Measurements from ENCODE around the gene ARMC9. TPM values are rescaled to one million over a fixed set of nuclear protein-coding genes. Genes with fewer than 3 reads are reported as not detected.
A peak's percentile ranks its signal among the peaks of the same experiment; 100 is the strongest.
"Not testable (repeated sequence)": the region's sequence is repeated elsewhere in the genome, so short reads cannot be mapped to it uniquely, and the experiment has no call there.

ARMC9 gene
- polyA plus RNA-seq, 3 donors from 2014 or later, result 0.94 to 1.1 TPM; not detected in 1

GRCh38 chr2:231187736-231188505 is 10.5 kb upstream of the ARMC9 start:
- no peaks in the 10 kb centered on the region for H3K36me3 Mint-ChIP-seq
- H3K27ac Mint-ChIP-seq, result no peak overlapping the region
- H3K4me1 Mint-ChIP-seq, result no peaks in the 10 kb centered on the region
- no peak for DNase-seq
- peaks cover 2 to 14% (median 4%) of the 10 kb centered on the region in 3 donors for H3K27me3 Mint-ChIP-seq (ENCODE audit: low read depth in 3 of 3)
- no peaks in the 10 kb centered on the region for H3K9me3 Mint-ChIP-seq
- H3K4me3 Mint-ChIP-seq, result no peak overlapping the region

GRCh38 chr2:231188506-231189170 is 9.8 kb upstream of the ARMC9 start:
- Mint-ChIP-seq H3K27ac (no peak overlapping the region), H3K36me3 (no peaks in the 10 kb centered on the region), H3K4me3 (no peak overlapping the region), H3K27me3 (ENCODE audit: low read depth in 3 of 3) (peaks cover 2 to 14% (median 4%) of the 10 kb centered on the region in 3 donors), H3K4me1 (no peaks in the 10 kb centered on the region), H3K9me3 (no peaks in the 10 kb centered on the region)
- DNase-seq, result no peak

- no peak overlapping the region for H3K27ac Mint-ChIP-seq
- DNase-seq, result no peak
- H3K36me3 Mint-ChIP-seq, result no peaks in the 10 kb centered on the region
Observed at GRCh38 chr2:231189171-231189530, 9.3 kb upstream of the ARMC9 start.

GRCh38 chr2:231189571-231190495 is 8.6 kb upstream of the ARMC9 start:
- no peak for DNase-seq
- Mint-ChIP-seq H3K36me3 (no peaks in the 10 kb centered on the region), H3K27ac (no peak overlapping the region), H3K9me3 (no peaks in the 10 kb centered on the region), H3K27me3 (ENCODE audit: low read depth in 3 of 3) (peaks cover 2 to 17% (median 4%) of the 10 kb centered on the region in 3 donors), H3K4me3 (no peak overlapping the region), H3K4me1 (no peaks in the 10 kb centered on the region)

More at GRCh38 chr2:231189171-231189530, 9.3 kb upstream of the ARMC9 start:
- Mint-ChIP-seq H3K27me3 (ENCODE audit: low read depth in 3 of 3) (peaks cover 2 to 14% (median 4%) of the 10 kb centered on the region in 3 donors), H3K9me3 (no peaks in the 10 kb centered on the region), H3K4me1 (no peaks in the 10 kb centered on the region), H3K4me3 (no peak overlapping the region)

GRCh38 chr2:231190531-231191197 is 7.8 kb upstream of the ARMC9 start:
- Mint-ChIP-seq H3K27me3 (ENCODE audit: low read depth in 3 of 3) (peaks cover 2 to 20% (median 4%) of the 10 kb centered on the region in 3 donors), H3K9me3 (no peaks in the 10 kb centered on the region), H3K27ac (no peak overlapping the region), H3K36me3 (no peaks in the 10 kb centered on the region), H3K4me3 (no peak overlapping the region), H3K4me1 (no peaks in the 10 kb centered on the region)
- no peak for DNase-seq

- H3K4me1 Mint-ChIP-seq, result peaks cover 0 to under 1% of the 10 kb centered on the region in 2 donors
- no peak overlapping the region for H3K4me3 Mint-ChIP-seq
- peaks cover 4 to 22% (median 4%) of the 10 kb centered on the region in 3 donors for H3K27me3 Mint-ChIP-seq (ENCODE audit: low read depth in 3 of 3)
- H3K9me3 Mint-ChIP-seq, result no peaks in the 10 kb centered on the region
- H3K36me3 Mint-ChIP-seq, result no peaks in the 10 kb centered on the region
- no peak for DNase-seq
- H3K27ac Mint-ChIP-seq, result no peak overlapping the region
Observed at GRCh38 chr2:231191896-231192872, 6.2 kb upstream of the ARMC9 start.

- no peaks in the 10 kb centered on the region for H3K9me3 Mint-ChIP-seq
- H3K4me1 Mint-ChIP-seq, result peaks cover 8 to 11% of the 10 kb centered on the region in 2 donors
- peaks cover 4 to 22% (median 9%) of the 10 kb centered on the region in 3 donors for H3K27me3 Mint-ChIP-seq (ENCODE audit: low read depth in 3 of 3)
- no peaks in the 10 kb centered on the region for H3K36me3 Mint-ChIP-seq
- no peak overlapping the region for H3K27ac Mint-ChIP-seq
- H3K4me3 Mint-ChIP-seq, result no peak overlapping the region
- DNase-seq, result no peak
Observed at GRCh38 chr2:231193216-231193615, 5.2 kb upstream of the ARMC9 start.

GRCh38 chr2:231196592-231196991 is 1.8 kb upstream of the ARMC9 start:
- H3K4me1 Mint-ChIP-seq, result peaks cover 12 to 18% of the 10 kb centered on the region in 2 donors

GRCh38 chr2:231197196-231197595 is 1.2 kb upstream of the ARMC9 start:
- peak overlapping the region; percentile 92 to 98 (median 92) for H3K4me3 Mint-ChIP-seq
- H3K4me1 Mint-ChIP-seq, result peaks cover 12 to 18% of the 10 kb centered on the region in 2 donors
- not testable (repeated sequence) for H3K36me3 Mint-ChIP-seq, DNase-seq, H3K9me3 Mint-ChIP-seq
- peak overlapping the region in 2 of 6 donors; percentile 10 to 81 for H3K27ac Mint-ChIP-seq
- peaks cover 6 to 25% (median 11%) of the 10 kb centered on the region in 3 donors for H3K27me3 Mint-ChIP-seq (ENCODE audit: low read depth in 3 of 3)

More at GRCh38 chr2:231196592-231196991, 1.8 kb upstream of the ARMC9 start:
- Mint-ChIP-seq H3K27ac (no peak overlapping the region), H3K9me3 (no peaks in the 10 kb centered on the region), H3K36me3 (no peaks in the 10 kb centered on the region), H3K27me3 (ENCODE audit: low read depth in 3 of 3) (peaks cover 6 to 28% (median 11%) of the 10 kb centered on the region in 3 donors), H3K4me3 (peak overlapping the region; percentile 26 to 61 (median 46))
- DNase-seq, result no peak

GRCh38 chr2:231197706-231198290 is 633 bp upstream of the ARMC9 start:
- Mint-ChIP-seq H3K4me1 (peaks cover 12 to 18% of the 10 kb centered on the region in 2 donors), H3K4me3 (peak overlapping the region; percentile 92 to 98 (median 92)), H3K27me3 (ENCODE audit: low read depth in 3 of 3) (peaks cover 6 to 20% (median 9%) of the 10 kb centered on the region in 3 donors), H3K36me3 (no peaks in the 10 kb centered on the region), H3K9me3 (no peaks in the 10 kb centered on the region), H3K27ac (peak overlapping the region; percentile 72 to 89 (median 80))
- peak in 1 of 3 donors; percentile 5 for DNase-seq

GRCh38 chr2:231199219-231199618 is 788 bp downstream of the ARMC9 start:
- H3K36me3 Mint-ChIP-seq, result no peaks in the 10 kb centered on the region
- peaks cover 6 to 20% (median 9%) of the 10 kb centered on the region in 3 donors for H3K27me3 Mint-ChIP-seq (ENCODE audit: low read depth in 3 of 3)
- peaks cover 12 to 18% of the 10 kb centered on the region in 2 donors for H3K4me1 Mint-ChIP-seq
- H3K4me3 Mint-ChIP-seq, result peak overlapping the region; percentile 85 to 87 (median 85)
- H3K27ac Mint-ChIP-seq, result peak overlapping the region in 4 of 6 donors; percentile 66 to 75 (median 72)
- no peak for DNase-seq
- H3K9me3 Mint-ChIP-seq, result no peaks in the 10 kb centered on the region

All from immature natural killer cell (primary cell).